WTC11 (cell line): Measurements from ENCODE around the gene B4GALNT3. TPM values are rescaled to one million over a fixed set of nuclear protein-coding genes. Genes with fewer than 3 reads are reported as not detected.

Source experiments
- ATAC-seq: fragments of 200-7000 bp; cut with Tn5 transposase; 2 replicates; pipeline ENCODE4 v1.10.0; 2021; ENCODE audit warnings: mild to moderate bottlenecking, moderate library complexity
- CTCF ChIA-PET: fragments of 300-600 bp; sonication (Branson Sonifier 250); formaldehyde crosslinking; loops from one replicate; lab custom pipeline; 2021; ENCODE audit warnings: antibody characterized with exemption; lab: Charles Lee
- POLR2A ChIA-PET: fragments of 350-600 bp; sonication (Branson Sonifier 250); formaldehyde crosslinking; loops from one replicate; lab custom pipeline; 2021; ENCODE audit warnings: antibody characterized with exemption; lab: Charles Lee
- DNase-seq: peaks from one replicate; pipeline ENCODE4 v3.0.0; 2021; ENCODE audit warnings: low spot score
- H3K27ac Mint-ChIP-seq: 2 replicates; pipeline ENCODE4 v1.8.0; 2021; ENCODE audit warnings: mixed read lengths
- H3K27me3 Mint-ChIP-seq: 2 replicates; pipeline ENCODE4 v1.8.0; 2021; ENCODE audit warnings: low read depth, mild to moderate bottlenecking, moderate library complexity, mixed read lengths
- H3K36me3 Mint-ChIP-seq: 2 replicates; pipeline ENCODE4 v1.8.0; 2021; ENCODE audit warnings: mixed read lengths
- H3K4me1 Mint-ChIP-seq: 2 replicates; pipeline ENCODE4 v1.8.0; 2022; ENCODE audit warnings: mixed read lengths
- H3K4me3 Mint-ChIP-seq: 2 replicates; pipeline ENCODE4 v1.8.0; 2021; ENCODE audit warnings: mild to moderate bottlenecking, moderate library complexity, mixed read lengths
- H3K9me3 Mint-ChIP-seq: 2 replicates; pipeline ENCODE4 v1.8.0; 2021; ENCODE audit warnings: mixed read lengths
- ATF2 ChIP-seq: sonication (generic); formaldehyde crosslinking; IDR thresholded peaks from 2 replicates; pipeline ENCODE4 v1.8.1; 2022; ENCODE audit warnings: low read depth, missing genetic modification reagents, borderline replicate concordance
- CBFB ChIP-seq: sonication (generic); formaldehyde crosslinking; IDR thresholded peaks from 2 replicates; pipeline ENCODE4 v1.8.1; 2022; ENCODE audit warnings: mild to moderate bottlenecking, low read depth, missing genetic modification reagents
- CREM ChIP-seq: sonication (generic); formaldehyde crosslinking; IDR thresholded peaks from 2 replicates; pipeline ENCODE4 v1.8.1; 2022; ENCODE audit warnings: mild to moderate bottlenecking, missing genetic modification reagents, moderate library complexity
- ELF4 ChIP-seq: sonication (generic); formaldehyde crosslinking; IDR thresholded peaks from 2 replicates; pipeline ENCODE4 v1.8.1; 2022; ENCODE audit warnings: low read depth, mild to moderate bottlenecking, moderate library complexity, missing genetic modification reagents
- FOXP4 ChIP-seq: sonication (generic); formaldehyde crosslinking; IDR thresholded peaks from 2 replicates; pipeline ENCODE4 v1.8.0; 2022; ENCODE audit warnings: mild to moderate bottlenecking, missing genetic modification reagents
- GABPB1 ChIP-seq: sonication (generic); formaldehyde crosslinking; IDR thresholded peaks from 2 replicates; pipeline ENCODE4 v1.8.1; 2023; ENCODE audit warnings: mild to moderate bottlenecking, missing genetic modification reagents
- IRF2 ChIP-seq: sonication (generic); formaldehyde crosslinking; IDR thresholded peaks from 2 replicates; pipeline ENCODE4 v1.8.0; 2022; ENCODE audit warnings: low read depth, missing genetic modification reagents, borderline replicate concordance
- KAT7 ChIP-seq: sonication (generic); formaldehyde crosslinking; IDR thresholded peaks from 2 replicates; pipeline ENCODE4 v1.8.1; 2023; ENCODE audit warnings: missing genetic modification reagents, mild to moderate bottlenecking, borderline replicate concordance
- NFYB ChIP-seq: sonication (generic); formaldehyde crosslinking; conservative IDR thresholded peaks from 2 replicates; pipeline ENCODE4 v1.8.0; 2022; ENCODE audit warnings: low read depth, missing genetic modification reagents
- NR2C2 ChIP-seq: sonication (generic); formaldehyde crosslinking; IDR thresholded peaks from 2 replicates; pipeline ENCODE4 v1.8.0; 2022; ENCODE audit warnings: mild to moderate bottlenecking, missing genetic modification reagents
- RELA ChIP-seq: sonication (generic); formaldehyde crosslinking; IDR thresholded peaks from 2 replicates; pipeline ENCODE4 v1.8.1; 2022; ENCODE audit warnings: missing genetic modification reagents, mild to moderate bottlenecking, borderline replicate concordance
- SMAD4 ChIP-seq: sonication (generic); formaldehyde crosslinking; IDR thresholded peaks from 2 replicates; pipeline ENCODE4 v1.8.0; 2022; ENCODE audit warnings: mild to moderate bottlenecking, missing genetic modification reagents
- SOX15 ChIP-seq: fragments of 250-450 bp; sonication (Bioruptor Pico); IDR thresholded peaks from 2 replicates; pipeline ENCODE4 v1.9.0; 2021; ENCODE audit warnings: mild to moderate bottlenecking
- SP1 ChIP-seq: sonication (generic); formaldehyde crosslinking; conservative IDR thresholded peaks from 2 replicates; pipeline ENCODE4 v1.8.1; 2022; ENCODE audit warnings: missing genetic modification reagents
- TCF7 ChIP-seq: sonication (generic); formaldehyde crosslinking; IDR thresholded peaks from 2 replicates; pipeline ENCODE4 v1.8.0; 2022; ENCODE audit warnings: mild to moderate bottlenecking, low read depth, missing genetic modification reagents, moderate library complexity
- ZNF121 ChIP-seq: sonication (generic); formaldehyde crosslinking; IDR thresholded peaks from 2 replicates; pipeline ENCODE4 v1.8.0; 2023; ENCODE audit warnings: missing genetic modification reagents
- ZNF138 ChIP-seq: sonication (generic); formaldehyde crosslinking; conservative IDR thresholded peaks from 2 replicates; pipeline ENCODE4 v1.8.1; 2022; ENCODE audit warnings: mild to moderate bottlenecking, moderate library complexity, missing genetic modification reagents
- ZNF263 ChIP-seq: sonication (generic); formaldehyde crosslinking; IDR thresholded peaks from 2 replicates; pipeline ENCODE4 v1.8.1; 2022; ENCODE audit warnings: low read depth, mild to moderate bottlenecking, moderate library complexity, missing genetic modification reagents
- ZNF281 ChIP-seq: sonication (generic); formaldehyde crosslinking; IDR thresholded peaks from 2 replicates; pipeline ENCODE4 v1.8.0; 2023; ENCODE audit warnings: mild to moderate bottlenecking, missing genetic modification reagents
- ZNF423 ChIP-seq: fragments of 250-450 bp; sonication (Bioruptor Pico); IDR thresholded peaks from 2 replicates; pipeline ENCODE4 v2.1.2; 2022; ENCODE audit warnings: mild to moderate bottlenecking, moderate library complexity
- ZNF512 ChIP-seq: sonication (generic); formaldehyde crosslinking; IDR thresholded peaks from 2 replicates; pipeline ENCODE4 v1.8.1; 2022; ENCODE audit warnings: missing genetic modification reagents, borderline replicate concordance
- total RNA-seq: library from RNA; stranded (reverse); gene quantifications from 3 replicates; pipeline ENCODE4 v1.2.3, GENCODE V29; 2021

Gene B4GALNT3
- total RNA-seq, 1 experiment from 2014 or later, result 19.0 TPM

- TF ChIP-seq IRF2, result no peak
- no peak for TF ChIP-seq ZNF121 (CRISPR knock-in tag)
- TF ChIP-seq NR2C2 (CRISPR knock-in tag), result no peak
These were observed 45.5 kb downstream of the B4GALNT3 start (continued) for GRCh38 chr12:505221-505620.

- no peak overlapping the region for H3K27ac Mint-ChIP-seq
- H3K4me3 Mint-ChIP-seq, result no peak overlapping the region
- peaks cover 40% of the 10 kb centered on the region for H3K4me1 Mint-ChIP-seq
- TF ChIP-seq IRF2, result no peak
- no peak for TF ChIP-seq RELA (CRISPR knock-in tag)
- no peak for TF ChIP-seq ZNF281 (CRISPR knock-in tag)
- no peak for TF ChIP-seq ZNF138 (CRISPR knock-in tag)
- TF ChIP-seq ZNF423 (CRISPR knock-in tag), result no peak
- TF ChIP-seq ZNF512 (CRISPR knock-in tag), result no peak
- TF ChIP-seq SMAD4, result no peak
- TF ChIP-seq SP1, result no peak
- TF ChIP-seq KAT7 (CRISPR knock-in tag), result no peak
- no peak for TF ChIP-seq GABPB1
- TF ChIP-seq CREM, result no peak
- no peak for TF ChIP-seq CBFB (CRISPR knock-in tag)
- no peak for TF ChIP-seq FOXP4 (CRISPR knock-in tag)
- TF ChIP-seq ELF4 (CRISPR knock-in tag), result no peak
- TF ChIP-seq SOX15 (CRISPR knock-in tag), result no peak
- no peak for TF ChIP-seq ATF2 (CRISPR knock-in tag)
- TF ChIP-seq NFYB, result no peak
- no peak for TF ChIP-seq ZNF263 (CRISPR knock-in tag)
- no peak for TF ChIP-seq TCF7 (CRISPR knock-in tag)
- TF ChIP-seq, all 79 proteins: peak for 0
- no peaks in the 10 kb centered on the region for H3K27me3 Mint-ChIP-seq
- H3K36me3 Mint-ChIP-seq, result no peaks in the 10 kb centered on the region
- ChIA-PET CTCF (interaction anchor here (1.4 to 1.5 kb wide), 2 partner anchors 12 to 63 kb away, joined by 3 to 4 read pairs; no protein-coding TSS in a partner anchor), POLR2A (no interaction called here)
- DNase-seq (no peak), ATAC-seq (no peak)
- H3K9me3 Mint-ChIP-seq, result no peaks in the 10 kb centered on the region
These were observed 47.7 kb downstream of the B4GALNT3 start for GRCh38 chr12:507391-507796.
